Stimulated activated CD4-positive, alpha-beta T cell treated with anti-CD3 and anti-CD28 coated beads, Interleukin-1b, Interleukin-23, amount 100 ng/mL, for 24 hours (primary cell): ENCODE results near the gene GSK3B.

Experiments used
- DNase-seq, 4 experiments: peaks; one replicate each; pipeline ENCODE4 v3.0.0-alpha.2; 2020; ENCODE audit warnings: low read depth in 4 of 4, low spot score in 1 of 4

GSK3B gene

GRCh38 chr3:120093911-120094775 lies at the start of gene GSK3B:
TSS of gene GSK3B (minus strand) at chr3:120094447. CDS start at chr3:120093434, 1,013 bp downstream.
- DNase-seq: peak; percentile 44 to 97 (median 76)

- DNase-seq: no peak
These were observed 49.4 kb upstream of the GSK3B start for GRCh38 chr3:120143676-120144075.

GRCh38 chr3:120142236-120142635 lies 48.0 kb upstream of the GSK3B start:
- no peak for DNase-seq

GRCh38 chr3:120140098-120140742 lies 46.0 kb upstream of the GSK3B start:
- no peak for DNase-seq

GRCh38 chr3:120139140-120139539 lies 44.9 kb upstream of the GSK3B start:
- DNase-seq: no peak

GRCh38 chr3:120137548-120137947 lies 43.3 kb upstream of the GSK3B start:
- no peak for DNase-seq

- no peak for DNase-seq
These were observed 36.4 kb upstream of the GSK3B start for GRCh38 chr3:120130656-120131055.

- no peak for DNase-seq
These were observed 35.7 kb upstream of the GSK3B start for GRCh38 chr3:120129718-120130513.

- DNase-seq: no peak
These were observed 34.8 kb upstream of the GSK3B start for GRCh38 chr3:120129051-120129450.

- no peak for DNase-seq
These were observed 31.7 kb upstream of the GSK3B start for GRCh38 chr3:120125992-120126391.

- DNase-seq: no peak
These were observed 25.7 kb upstream of the GSK3B start for GRCh38 chr3:120119846-120120510.

GRCh38 chr3:120114981-120115380 lies 20.7 kb upstream of the GSK3B start:
- no peak for DNase-seq

GRCh38 chr3:120114376-120114775 lies 20.1 kb upstream of the GSK3B start:
- no peak for DNase-seq

GRCh38 chr3:120113128-120114116 lies 19.2 kb upstream of the GSK3B start:
- no peak for DNase-seq

- no peak for DNase-seq
These were observed 17.7 kb upstream of the GSK3B start for GRCh38 chr3:120111898-120112297.

- no peak for DNase-seq
These were observed 9.0 kb upstream of the GSK3B start for GRCh38 chr3:120103276-120103675.

GRCh38 chr3:120102674-120103073 lies 8.4 kb upstream of the GSK3B start:
- no peak for DNase-seq

GRCh38 chr3:120102232-120102631 lies 8.0 kb upstream of the GSK3B start:
- no peak for DNase-seq

- DNase-seq: no peak
These were observed 7.4 kb upstream of the GSK3B start for GRCh38 chr3:120101624-120102023.

GRCh38 chr3:120100711-120101110 lies 6.5 kb upstream of the GSK3B start:
- no peak for DNase-seq
